ENCODE data around the gene KRTAP1-3. TPM values are rescaled to one million over a fixed set of nuclear protein-coding genes. Genes with fewer than 3 reads are reported as not detected.

The KRTAP1-3 gene
- polyA plus RNA-seq, 1 donor (not counting 4 experiments of a cell fraction or from before 2014, with no cell fraction given): not detected

- no peaks in the 10 kb centered on the region for H3K36me3 ChIP-seq (ENCODE audit: control insufficient read depth in 2 of 2, extremely low read depth in 1 of 2, insufficient read depth in 2 of 2, low read length in 2 of 2)
- no peak within 1 kb of the TSS for H3K4me3 ChIP-seq (ENCODE audit: control insufficient read depth in 2 of 3, extremely low read depth in 1 of 3, insufficient read depth in 2 of 3, low read depth in 1 of 3, low read length in 3 of 3)
- H3K4me2 ChIP-seq (ENCODE audit: control insufficient read depth, extremely low read depth, insufficient read depth, low read depth, low read length): peak within 1 kb of the TSS; percentile 48
- dilution Hi-C loops (cut with MboI; ENCODE audit: extremely low pct_ligation_motif_present, low sequenced_read_pairs): no loop called here
- no peaks in the 10 kb centered on the region for H3K9me1 ChIP-seq (ENCODE audit: control insufficient read depth, extremely low read depth, insufficient read depth, low read length)
- H2AFZ ChIP-seq (ENCODE audit: control insufficient read depth, low read length): peak within 1 kb of the TSS; percentile 40
- H3K79me2 ChIP-seq (ENCODE audit: control insufficient read depth, insufficient read depth, low read length): no peaks in the 10 kb centered on the region
- H3K27ac ChIP-seq (ENCODE audit: control insufficient read depth, insufficient read depth, low read length): no peak within 1 kb of the TSS
- H3K9me3 ChIP-seq (ENCODE audit: control insufficient read depth, low read depth, low read length): no peaks in the 10 kb centered on the region
- no peaks in the 10 kb centered on the region for H3K27me3 ChIP-seq (ENCODE audit: control insufficient read depth, extremely low read depth, insufficient read depth, low read length)
- H3K4me1 ChIP-seq (ENCODE audit: control insufficient read depth, extremely low read depth, insufficient read depth, low read length): peaks cover 7% of the 10 kb centered on the region
- H3K9ac ChIP-seq (ENCODE audit: control insufficient read depth, extremely low read depth, insufficient read depth, low read length): no peak within 1 kb of the TSS
- TF ChIP-seq, protein P1, sequence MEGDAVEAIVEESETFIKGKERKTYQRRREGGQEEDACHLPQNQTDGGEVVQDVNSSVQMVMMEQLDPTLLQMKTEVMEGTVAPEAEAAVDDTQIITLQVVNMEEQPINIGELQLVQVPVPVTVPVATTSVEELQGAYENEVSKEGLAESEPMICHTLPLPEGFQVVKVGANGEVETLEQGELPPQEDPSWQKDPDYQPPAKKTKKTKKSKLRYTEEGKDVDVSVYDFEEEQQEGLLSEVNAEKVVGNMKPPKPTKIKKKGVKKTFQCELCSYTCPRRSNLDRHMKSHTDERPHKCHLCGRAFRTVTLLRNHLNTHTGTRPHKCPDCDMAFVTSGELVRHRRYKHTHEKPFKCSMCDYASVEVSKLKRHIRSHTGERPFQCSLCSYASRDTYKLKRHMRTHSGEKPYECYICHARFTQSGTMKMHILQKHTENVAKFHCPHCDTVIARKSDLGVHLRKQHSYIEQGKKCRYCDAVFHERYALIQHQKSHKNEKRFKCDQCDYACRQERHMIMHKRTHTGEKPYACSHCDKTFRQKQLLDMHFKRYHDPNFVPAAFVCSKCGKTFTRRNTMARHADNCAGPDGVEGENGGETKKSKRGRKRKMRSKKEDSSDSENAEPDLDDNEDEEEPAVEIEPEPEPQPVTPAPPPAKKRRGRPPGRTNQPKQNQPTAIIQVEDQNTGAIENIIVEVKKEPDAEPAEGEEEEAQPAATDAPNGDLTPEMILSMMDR (optimal IDR thresholded peaks at IDR 0.05 in 1 of 3, IDR thresholded peaks at IDR 0.05 in 1 of 3, conservative IDR thresholded peaks at IDR 0.05 in 1 of 3; ENCODE audit: extremely low read depth in 1 of 3, insufficient read depth in 2 of 3, low read length in 3 of 3): no peak
- no peak for TF ChIP-seq EZH2 (IDR thresholded peaks at IDR 0.05; ENCODE audit: low read length)
- no peaks in the 10 kb centered on the region for H4K20me1 ChIP-seq (ENCODE audit: control insufficient read depth, extremely low read depth, insufficient read depth, low read length)
- FAIRE-seq: peak; percentile 70
- DNase-seq (ENCODE audit: low read depth, low spot score): no peak
Observed at GRCh38 chr17:41026715-41027471, 7.8 kb downstream of the KRTAP1-3 start, which contains the start of gene KRTAP1-5. Gene KRTAP1-5, minus strand, starts transcription at chr17:41027208. Its CDS starts 53 bp downstream, at chr17:41027155.

- Histone ChIP-seq H3K9me1 (ENCODE audit: control insufficient read depth, extremely low read depth, insufficient read depth, low read length) (no peaks in the 10 kb centered on the region), H3K79me2 (ENCODE audit: control insufficient read depth, insufficient read depth, low read length) (no peaks in the 10 kb centered on the region), H3K9ac (ENCODE audit: control insufficient read depth, extremely low read depth, insufficient read depth, low read length) (no peak overlapping the region), H3K27me3 (ENCODE audit: control insufficient read depth, extremely low read depth, insufficient read depth, low read length) (no peaks in the 10 kb centered on the region), H4K20me1 (ENCODE audit: control insufficient read depth, extremely low read depth, insufficient read depth, low read length) (no peaks in the 10 kb centered on the region), H3K4me3 (ENCODE audit: control insufficient read depth in 2 of 3, extremely low read depth in 1 of 3, insufficient read depth in 2 of 3, low read depth in 1 of 3, low read length in 3 of 3) (no peak overlapping the region), H3K4me1 (ENCODE audit: control insufficient read depth, extremely low read depth, insufficient read depth, low read length) (peaks cover 7% of the 10 kb centered on the region), H2AFZ (ENCODE audit: control insufficient read depth, low read length) (no peak overlapping the region), H3K27ac (ENCODE audit: control insufficient read depth, insufficient read depth, low read length) (no peak overlapping the region), H3K4me2 (ENCODE audit: control insufficient read depth, extremely low read depth, insufficient read depth, low read depth, low read length) (no peak overlapping the region), H3K36me3 (ENCODE audit: control insufficient read depth in 2 of 2, extremely low read depth in 1 of 2, insufficient read depth in 2 of 2, low read length in 2 of 2) (no peaks in the 10 kb centered on the region), H3K9me3 (ENCODE audit: control insufficient read depth, low read depth, low read length) (no peaks in the 10 kb centered on the region)
- DNase-seq (ENCODE audit: low read depth, low spot score) (no peak), FAIRE-seq (no peak)
- dilution Hi-C loops (cut with MboI; ENCODE audit: extremely low pct_ligation_motif_present, low sequenced_read_pairs): no loop called here
- TF ChIP-seq, protein P1 (optimal IDR thresholded peaks at IDR 0.05 in 1 of 3, IDR thresholded peaks at IDR 0.05 in 1 of 3, conservative IDR thresholded peaks at IDR 0.05 in 1 of 3; ENCODE audit: extremely low read depth in 1 of 3, insufficient read depth in 2 of 3, low read length in 3 of 3): no peak
- TF ChIP-seq EZH2 (IDR thresholded peaks at IDR 0.05; ENCODE audit: low read length): no peak
Observed at GRCh38 chr17:41024697-41025096, 10.0 kb downstream of the KRTAP1-3 start.

Data from keratinocyte (primary cell).